Measurements from ENCODE around the gene RTF2. TPM values are rescaled to one million over a fixed set of nuclear protein-coding genes. Genes with fewer than 3 reads are reported as not detected.
A peak's percentile ranks its signal among the peaks of the same experiment; 100 is the strongest.

The RTF2 gene
- total and polyA plus RNA-seq, 2 donors (not counting 1 experiment from before 2014, with no cell fraction given): 100 to 107 TPM

DNA sequence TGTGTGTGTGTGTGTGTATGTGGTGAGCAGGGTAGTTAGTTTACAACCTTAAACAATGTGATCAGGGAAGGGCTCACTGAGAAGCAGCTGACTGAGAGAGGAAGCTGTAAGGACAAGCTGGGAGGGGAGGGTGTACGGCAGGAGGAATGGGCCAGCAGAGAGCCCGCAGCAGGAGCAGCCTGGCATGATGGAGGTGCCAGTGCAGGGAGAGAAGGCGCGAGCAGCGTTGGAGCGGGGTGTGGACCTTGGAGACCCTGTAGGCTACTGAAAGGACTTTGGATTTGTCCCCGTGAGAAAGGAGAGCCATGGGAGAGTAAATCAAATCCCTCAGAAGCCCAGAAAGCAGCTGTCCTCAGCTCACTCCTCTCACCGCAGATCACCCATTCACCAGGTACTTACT lies 83.1 kb downstream of the RTF2 start:
- H3K9ac ChIP-seq (ENCODE audit: insufficient read depth, low read length): no peak overlapping the region
- no peak overlapping the region for H3K4me2 ChIP-seq (ENCODE audit: extremely low read depth, insufficient read depth, low read length)
- no peak overlapping the region for H3K27ac ChIP-seq (ENCODE audit: insufficient read depth, low read length)
- no peaks in the 10 kb centered on the region for H3K36me3 ChIP-seq (ENCODE audit: control insufficient read depth, insufficient read depth, low read length)
- DNase-seq (ENCODE audit: low read depth in 2 of 2): no peak
- TF ChIP-seq EZH2 (IDR thresholded peaks at IDR 0.05; ENCODE audit: low read length, missing control alignments): no peak
- TF ChIP-seq, protein P1, sequence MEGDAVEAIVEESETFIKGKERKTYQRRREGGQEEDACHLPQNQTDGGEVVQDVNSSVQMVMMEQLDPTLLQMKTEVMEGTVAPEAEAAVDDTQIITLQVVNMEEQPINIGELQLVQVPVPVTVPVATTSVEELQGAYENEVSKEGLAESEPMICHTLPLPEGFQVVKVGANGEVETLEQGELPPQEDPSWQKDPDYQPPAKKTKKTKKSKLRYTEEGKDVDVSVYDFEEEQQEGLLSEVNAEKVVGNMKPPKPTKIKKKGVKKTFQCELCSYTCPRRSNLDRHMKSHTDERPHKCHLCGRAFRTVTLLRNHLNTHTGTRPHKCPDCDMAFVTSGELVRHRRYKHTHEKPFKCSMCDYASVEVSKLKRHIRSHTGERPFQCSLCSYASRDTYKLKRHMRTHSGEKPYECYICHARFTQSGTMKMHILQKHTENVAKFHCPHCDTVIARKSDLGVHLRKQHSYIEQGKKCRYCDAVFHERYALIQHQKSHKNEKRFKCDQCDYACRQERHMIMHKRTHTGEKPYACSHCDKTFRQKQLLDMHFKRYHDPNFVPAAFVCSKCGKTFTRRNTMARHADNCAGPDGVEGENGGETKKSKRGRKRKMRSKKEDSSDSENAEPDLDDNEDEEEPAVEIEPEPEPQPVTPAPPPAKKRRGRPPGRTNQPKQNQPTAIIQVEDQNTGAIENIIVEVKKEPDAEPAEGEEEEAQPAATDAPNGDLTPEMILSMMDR (conservative IDR thresholded peaks at IDR 0.05 in 1 of 2, IDR thresholded peaks at IDR 0.05 in 1 of 2; ENCODE audit: low read depth in 1 of 2, low read length in 2 of 2): no peak
- H3K4me3 ChIP-seq (replicated peaks in 1 of 4; ENCODE audit: control extremely low read depth in 1 of 4, insufficient read depth in 1 of 4, low read depth in 3 of 4, low read length in 4 of 4): no peak overlapping the region
- H2AFZ ChIP-seq (ENCODE audit: low read length): no peak overlapping the region
- H4K20me1 ChIP-seq (ENCODE audit: control insufficient read depth, extremely low read depth, insufficient read depth, low read length): no peaks in the 10 kb centered on the region
- H3K27me3 ChIP-seq (ENCODE audit: control insufficient read depth, insufficient read depth, low read length): no peaks in the 10 kb centered on the region
- H3K4me1 ChIP-seq (ENCODE audit: control insufficient read depth, extremely low read depth, insufficient read depth, low read length): no peaks in the 10 kb centered on the region
- H3K79me2 ChIP-seq (ENCODE audit: control insufficient read depth, insufficient read depth, low read length): no peaks in the 10 kb centered on the region
- no peaks in the 10 kb centered on the region for H3K9me3 ChIP-seq (ENCODE audit: control insufficient read depth, insufficient read depth, low read depth, low read length)

DNA sequence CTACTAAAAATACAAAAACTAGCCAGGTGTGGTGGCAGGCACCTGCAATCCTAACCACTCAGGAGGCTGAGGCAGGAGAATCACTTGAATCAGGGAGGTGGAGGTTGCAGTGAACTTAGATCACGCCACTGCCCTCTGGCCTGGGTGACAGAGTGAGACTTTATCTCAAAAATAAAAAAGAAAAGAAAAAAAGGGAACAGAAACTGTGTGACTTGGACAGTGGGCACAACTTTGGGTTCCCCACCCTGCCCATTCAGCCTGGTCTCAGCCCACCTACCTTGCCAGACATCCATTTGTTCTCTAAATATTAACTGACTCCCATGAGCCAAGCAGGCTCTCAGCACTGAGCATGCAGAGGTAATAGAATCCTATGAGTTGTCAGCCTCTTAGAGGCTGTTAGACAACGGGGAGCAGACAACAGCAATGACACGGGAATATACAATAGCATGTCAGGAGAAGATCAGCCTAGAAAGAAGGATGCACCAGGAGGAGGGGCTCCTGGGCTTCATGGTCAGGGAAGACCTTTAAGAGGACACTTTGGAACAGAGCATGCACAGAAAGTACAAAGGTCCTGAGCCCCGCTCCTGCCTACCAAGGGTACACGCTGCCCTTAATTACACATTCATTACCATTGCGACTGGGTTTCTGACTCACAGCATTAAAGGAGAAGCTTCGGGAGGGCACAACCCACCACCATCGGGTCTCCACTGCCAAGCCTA lies 84.6 kb downstream of the RTF2 start:
- DNase-seq (ENCODE audit: low read depth in 2 of 2): no peak
- Histone ChIP-seq H3K9ac (ENCODE audit: insufficient read depth, low read length) (no peak overlapping the region), H4K20me1 (ENCODE audit: control insufficient read depth, extremely low read depth, insufficient read depth, low read length) (no peaks in the 10 kb centered on the region), H2AFZ (ENCODE audit: low read length) (no peak overlapping the region), H3K4me3 (replicated peaks in 1 of 4; ENCODE audit: control extremely low read depth in 1 of 4, insufficient read depth in 1 of 4, low read depth in 3 of 4, low read length in 4 of 4) (no peak overlapping the region), H3K4me1 (ENCODE audit: control insufficient read depth, extremely low read depth, insufficient read depth, low read length) (no peaks in the 10 kb centered on the region), H3K4me2 (ENCODE audit: extremely low read depth, insufficient read depth, low read length) (no peak overlapping the region), H3K27me3 (ENCODE audit: control insufficient read depth, insufficient read depth, low read length) (no peaks in the 10 kb centered on the region), H3K27ac (ENCODE audit: insufficient read depth, low read length) (no peak overlapping the region), H3K36me3 (ENCODE audit: control insufficient read depth, insufficient read depth, low read length) (no peaks in the 10 kb centered on the region), H3K9me3 (ENCODE audit: control insufficient read depth, insufficient read depth, low read depth, low read length) (no peaks in the 10 kb centered on the region), H3K79me2 (ENCODE audit: control insufficient read depth, insufficient read depth, low read length) (no peaks in the 10 kb centered on the region)
- TF ChIP-seq EZH2 (IDR thresholded peaks at IDR 0.05; ENCODE audit: low read length, missing control alignments): no peak
- TF ChIP-seq, protein P1 (conservative IDR thresholded peaks at IDR 0.05 in 1 of 2, IDR thresholded peaks at IDR 0.05 in 1 of 2; ENCODE audit: low read depth in 1 of 2, low read length in 2 of 2): no peak

DNA sequence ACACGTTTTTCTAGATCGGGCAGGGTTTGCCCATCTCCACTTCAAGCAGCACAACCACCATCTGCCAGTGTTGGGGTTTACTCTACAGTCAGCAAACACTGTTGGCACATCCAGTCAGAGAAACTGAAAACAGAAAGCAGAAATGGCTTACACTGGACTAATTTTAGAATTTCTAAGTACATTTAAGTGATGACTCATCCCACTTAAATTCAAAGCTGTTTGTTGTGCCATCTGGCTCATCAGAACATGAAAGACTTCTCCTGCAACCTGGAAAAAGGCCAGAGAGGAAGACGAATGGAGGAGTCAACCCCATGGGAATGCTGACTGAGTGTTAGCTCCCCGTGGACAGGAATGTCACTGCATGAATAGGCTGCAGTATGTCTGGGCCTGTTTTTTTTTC lies 86.4 kb downstream of the RTF2 start:
- H3K4me2 ChIP-seq (ENCODE audit: extremely low read depth, insufficient read depth, low read length): peak overlapping the region; percentile 44
- H3K9me3 ChIP-seq (ENCODE audit: control insufficient read depth, insufficient read depth, low read depth, low read length): no peaks in the 10 kb centered on the region
- no peak overlapping the region for H3K27ac ChIP-seq (ENCODE audit: insufficient read depth, low read length)
- no peak overlapping the region for H3K9ac ChIP-seq (ENCODE audit: insufficient read depth, low read length)
- H2AFZ ChIP-seq (ENCODE audit: low read length): no peak overlapping the region
- H3K79me2 ChIP-seq (ENCODE audit: control insufficient read depth, insufficient read depth, low read length): no peaks in the 10 kb centered on the region
- H4K20me1 ChIP-seq (ENCODE audit: control insufficient read depth, extremely low read depth, insufficient read depth, low read length): no peaks in the 10 kb centered on the region
- no peaks in the 10 kb centered on the region for H3K36me3 ChIP-seq (ENCODE audit: control insufficient read depth, insufficient read depth, low read length)
- peak; percentile 95 to 98 for DNase-seq (ENCODE audit: low read depth in 2 of 2)
- TF ChIP-seq, protein P1 (conservative IDR thresholded peaks at IDR 0.05 in 1 of 2, IDR thresholded peaks at IDR 0.05 in 1 of 2; ENCODE audit: low read depth in 1 of 2, low read length in 2 of 2): peak in 1 of 2 donors; percentile 17
- TF ChIP-seq EZH2 (IDR thresholded peaks at IDR 0.05; ENCODE audit: low read length, missing control alignments): no peak
- no peaks in the 10 kb centered on the region for H3K4me1 ChIP-seq (ENCODE audit: control insufficient read depth, extremely low read depth, insufficient read depth, low read length)
- no peaks in the 10 kb centered on the region for H3K27me3 ChIP-seq (ENCODE audit: control insufficient read depth, insufficient read depth, low read length)
- no peak overlapping the region for H3K4me3 ChIP-seq (replicated peaks in 1 of 4; ENCODE audit: control extremely low read depth in 1 of 4, insufficient read depth in 1 of 4, low read depth in 3 of 4, low read length in 4 of 4)
